CD4-positive, alpha-beta T cell treated with Interleukin-6 at 100 ng/mL for 8 hours (primary cell): Measurements from ENCODE around the gene SCG3.

Experiments
- DNase-seq: peaks from one replicate; pipeline ENCODE4 v3.0.0-alpha.2; 2020; ENCODE audit warnings: mixed read lengths, low spot score

SCG3 gene

DNA sequence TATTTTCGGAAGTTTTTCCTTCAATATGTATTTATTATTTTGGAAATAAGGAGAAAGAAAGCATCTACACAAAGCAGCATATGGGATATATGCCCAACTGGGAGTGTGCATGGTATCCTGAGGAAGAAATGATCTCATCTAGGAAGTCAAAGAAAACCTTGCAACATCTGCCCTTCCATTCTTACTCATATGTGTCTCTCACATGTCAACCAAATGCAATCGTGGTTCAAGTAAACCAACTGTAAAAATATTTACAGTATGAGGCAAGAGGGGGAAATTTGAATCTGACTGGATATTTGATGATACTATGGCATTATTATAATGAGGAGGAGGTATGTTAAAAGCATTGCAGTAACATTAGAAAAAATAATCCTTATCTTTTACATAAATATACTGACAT lies 3.2 kb upstream of the SCG3 start:
- no peak for DNase-seq

DNA sequence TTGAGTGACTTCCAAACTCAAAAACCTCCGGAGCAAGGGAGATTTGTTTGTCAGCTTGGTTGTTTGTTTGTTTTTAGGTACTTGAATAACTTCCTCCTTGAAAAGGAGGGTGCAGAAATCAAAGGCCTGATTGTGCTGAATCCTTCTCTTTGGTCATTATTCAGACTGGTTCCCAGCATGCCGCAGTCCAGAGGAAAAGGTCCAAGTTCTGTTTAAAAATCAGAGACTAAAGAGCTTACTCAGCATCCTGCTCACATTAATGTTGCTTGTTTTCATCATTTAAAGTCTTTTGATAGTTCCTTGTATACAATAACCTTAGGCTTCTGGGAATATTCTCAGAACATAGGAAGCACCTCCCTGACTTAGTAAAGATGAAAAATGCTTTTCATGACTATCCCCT lies 982 bp upstream of the SCG3 start:
- no peak for DNase-seq

DNA sequence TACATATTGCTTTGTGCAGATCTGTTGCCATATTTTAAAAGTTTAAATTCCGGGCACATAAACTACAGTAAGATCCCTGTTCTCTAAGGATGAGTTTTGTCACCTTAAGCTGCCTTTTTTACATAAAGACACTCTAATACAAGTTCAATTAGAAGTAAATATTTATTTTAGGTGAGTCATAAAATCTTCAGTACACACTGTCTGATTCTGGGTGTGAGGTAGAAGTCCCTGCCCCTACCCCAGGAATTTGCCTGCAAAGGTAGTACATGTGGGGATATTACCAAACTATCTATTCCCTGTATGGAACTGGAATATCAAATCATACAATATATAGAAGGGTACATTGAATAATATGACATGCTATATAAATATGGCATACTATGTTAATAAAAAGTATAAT lies 6.3 kb downstream of the SCG3 start:
- no peak for DNase-seq

DNA sequence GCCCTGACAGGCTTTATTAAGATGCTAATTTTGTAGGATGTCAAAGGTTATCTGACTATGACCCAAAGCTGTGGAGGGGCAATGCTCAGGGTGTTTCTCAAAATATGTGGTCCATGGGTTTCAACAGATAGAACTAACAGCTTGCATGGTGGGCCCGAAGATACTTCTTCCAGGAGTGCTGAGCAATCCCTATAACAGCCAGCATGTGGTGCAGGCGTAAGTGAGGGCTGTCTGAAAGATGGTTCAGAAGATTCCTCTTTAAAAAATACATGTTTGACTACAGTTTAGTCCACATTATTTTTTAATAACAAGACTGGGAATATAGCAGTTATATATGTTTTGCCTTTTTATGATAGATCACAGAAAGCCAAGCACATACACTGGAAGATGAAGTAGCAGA lies 7.6 kb downstream of the SCG3 start:
- no peak for DNase-seq

DNA sequence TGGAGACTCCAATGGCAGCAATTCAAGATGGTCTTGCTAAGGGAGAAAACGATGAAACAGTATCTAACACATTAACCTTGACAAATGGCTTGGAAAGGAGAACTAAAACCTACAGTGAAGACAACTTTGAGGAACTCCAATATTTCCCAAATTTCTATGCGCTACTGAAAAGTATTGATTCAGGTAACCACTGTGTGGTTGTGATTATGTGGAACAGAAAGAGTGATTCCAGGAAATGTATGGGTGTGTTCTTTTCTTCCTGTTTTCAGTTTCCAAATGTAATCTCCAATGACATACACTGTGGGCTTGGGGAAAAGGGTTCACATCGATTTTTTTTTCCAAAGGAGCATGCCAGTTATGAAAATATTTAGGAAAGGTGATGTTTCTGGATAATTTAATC lies 10.9 kb downstream of the SCG3 start:
- DNase-seq: no peak

DNA sequence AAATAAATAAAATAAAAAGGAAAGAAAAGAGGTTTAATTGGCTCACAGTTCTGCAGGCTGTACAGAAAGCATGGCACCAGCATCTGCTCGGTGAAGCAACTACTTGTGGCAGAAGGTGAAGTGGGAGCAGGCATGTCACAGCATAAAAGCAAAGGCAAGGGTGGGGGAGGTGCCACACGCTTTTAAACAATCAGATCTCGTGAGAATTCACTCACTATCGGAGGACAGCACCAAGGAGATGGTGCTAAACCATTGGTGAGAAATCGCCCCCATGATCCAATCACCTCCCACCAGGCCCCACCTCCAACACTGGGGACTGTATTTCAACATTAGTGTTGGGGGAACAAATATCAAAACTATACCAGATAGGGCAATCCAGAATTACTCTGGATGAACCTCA lies 15.3 kb downstream of the SCG3 start:
- no peak for DNase-seq

DNA sequence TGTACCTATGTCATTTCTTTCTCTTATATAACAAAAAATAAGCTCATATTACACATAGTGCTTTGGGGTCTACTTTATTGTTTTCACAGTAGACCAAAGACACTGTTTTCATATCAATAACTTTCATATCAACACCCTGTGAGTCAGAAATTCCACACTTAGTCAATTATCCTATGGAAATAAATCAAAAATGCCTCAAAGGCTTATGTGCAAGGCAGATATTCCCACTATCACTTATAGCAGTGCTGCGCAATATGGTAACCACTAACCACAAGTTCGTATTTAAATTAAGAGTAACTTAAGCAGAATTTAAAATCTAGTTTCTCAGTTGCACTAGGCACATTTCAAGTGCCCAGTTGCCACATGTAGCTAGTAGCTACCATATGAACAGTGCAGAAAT lies 15.9 kb downstream of the SCG3 start:
- no peak for DNase-seq

DNA sequence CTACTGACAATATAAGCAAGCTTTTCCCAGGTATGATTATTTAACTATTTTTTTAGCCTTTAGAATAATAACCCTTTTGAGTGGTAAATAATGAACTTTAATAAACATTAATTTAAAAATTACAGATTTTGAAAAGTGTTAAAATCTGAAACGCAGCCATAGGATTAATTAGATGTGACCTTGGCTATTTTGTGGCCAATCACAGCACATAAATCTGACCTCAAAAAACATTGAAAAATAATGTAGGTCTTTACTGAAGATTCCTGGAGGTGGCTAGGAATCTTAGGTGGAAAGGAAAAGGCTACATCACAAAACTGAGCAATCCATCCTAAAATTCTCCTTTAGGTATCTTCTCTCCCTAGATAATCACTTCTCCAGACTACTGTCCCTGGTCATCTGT lies 18.1 kb downstream of the SCG3 start:
- no peak for DNase-seq

DNA sequence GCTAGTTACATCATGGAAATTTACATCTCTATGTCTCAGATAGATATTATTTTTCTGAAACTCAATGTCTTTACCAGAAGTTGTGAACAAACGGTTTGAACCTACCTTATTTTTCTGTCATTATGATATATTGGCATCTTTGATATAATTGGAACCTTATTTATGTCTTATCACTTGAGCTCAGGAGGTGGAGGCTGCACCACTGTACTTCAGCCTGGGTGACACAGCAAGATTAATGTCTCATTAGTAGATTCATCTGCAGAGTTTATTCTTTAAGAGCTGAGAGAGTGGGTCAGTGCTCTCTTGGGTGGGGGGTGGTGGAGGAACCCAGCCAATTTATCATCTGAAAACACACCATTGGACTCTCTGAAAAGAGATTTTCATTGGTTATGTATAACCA lies 21.4 kb downstream of the SCG3 start:
- no peak for DNase-seq

DNA sequence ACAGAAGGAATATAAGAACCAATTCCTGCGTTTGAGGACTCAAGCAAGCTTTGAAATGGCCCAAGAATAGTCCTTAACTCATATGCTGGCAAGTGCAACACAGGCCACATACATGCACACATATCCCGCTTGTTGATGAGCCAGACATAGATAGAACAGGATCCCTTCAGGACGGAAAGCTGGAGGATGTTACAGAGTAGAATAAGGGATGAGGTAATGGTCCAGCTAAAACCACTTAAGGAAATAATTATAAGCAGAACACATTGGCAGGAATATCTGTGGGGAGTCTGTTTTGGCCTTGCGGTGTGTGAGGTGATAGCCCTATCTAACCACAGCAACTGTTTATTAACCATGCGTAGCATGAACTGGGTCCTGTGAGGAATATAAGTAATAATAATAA lies 25.0 kb downstream of the SCG3 start:
- DNase-seq: no peak

DNA sequence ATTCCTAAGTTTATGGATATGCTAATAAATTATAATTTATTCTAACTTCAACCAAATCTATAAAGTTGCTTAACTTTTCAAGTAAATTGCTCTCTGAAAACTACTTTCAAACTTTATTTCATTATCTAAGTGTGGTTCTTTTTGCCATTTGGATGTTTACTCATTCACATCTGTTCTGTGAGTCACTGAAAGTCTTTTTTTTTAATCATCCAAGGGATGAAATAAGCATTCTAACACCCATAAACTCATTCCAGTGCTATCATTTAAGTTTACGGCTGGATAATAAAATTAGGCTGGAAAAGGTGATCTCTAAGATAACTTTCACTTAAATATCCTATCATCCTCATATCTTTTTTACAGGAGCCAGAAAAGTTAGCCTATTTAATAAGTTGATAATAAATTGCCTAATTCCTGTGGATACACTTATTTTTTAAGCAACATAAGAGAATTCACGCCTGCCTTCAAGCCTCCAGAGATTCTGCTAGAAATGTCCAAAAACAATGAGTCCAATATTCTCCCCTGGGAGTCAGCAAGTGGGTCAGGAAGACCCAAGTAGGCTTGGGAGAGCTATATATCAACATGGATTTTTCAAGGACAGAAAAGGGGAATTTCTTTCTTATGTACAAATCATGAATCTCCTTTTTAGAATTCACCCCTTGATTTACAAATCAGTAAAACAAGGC lies 25.8 kb downstream of the SCG3 start:
- no peak for DNase-seq

DNA sequence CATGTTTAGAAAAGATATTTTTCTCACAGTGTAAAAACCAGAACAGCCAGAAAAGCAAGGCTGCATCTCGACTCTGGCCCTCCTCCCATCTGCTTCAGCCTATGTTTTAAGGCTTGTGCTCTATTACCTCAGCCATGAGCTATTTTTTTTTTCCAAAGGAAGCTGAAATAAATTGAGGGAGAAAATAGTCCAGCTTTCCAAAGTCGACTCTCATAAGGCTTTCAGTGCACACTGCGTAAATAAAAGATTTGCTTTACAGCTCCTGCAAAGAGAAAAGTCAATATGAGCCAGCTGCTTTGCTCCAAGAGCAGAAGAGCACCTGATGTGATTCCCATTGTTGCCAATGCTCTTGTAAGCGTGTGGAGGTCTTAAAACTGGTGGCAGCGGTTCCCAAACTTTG lies 26.7 kb downstream of the SCG3 start:
- no peak for DNase-seq

DNA sequence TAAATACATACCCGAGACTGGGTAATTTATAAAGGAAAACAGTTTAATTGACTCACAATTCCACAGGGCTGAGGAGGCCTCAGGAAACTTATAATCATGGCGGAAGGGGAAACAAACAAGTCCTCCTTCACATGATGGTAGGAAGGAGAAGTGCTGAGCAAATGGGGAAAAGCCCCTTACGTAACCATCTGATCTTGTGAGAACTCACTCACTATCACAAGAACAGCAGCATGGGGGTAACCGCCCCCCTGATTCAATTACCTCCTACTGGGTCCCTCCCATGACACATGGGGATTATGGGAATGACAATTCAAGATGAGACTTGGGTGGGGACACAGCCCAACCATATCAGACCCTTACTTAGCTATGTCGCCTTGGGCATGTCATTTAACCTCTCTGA lies 27.7 kb downstream of the SCG3 start:
- no peak for DNase-seq

DNA sequence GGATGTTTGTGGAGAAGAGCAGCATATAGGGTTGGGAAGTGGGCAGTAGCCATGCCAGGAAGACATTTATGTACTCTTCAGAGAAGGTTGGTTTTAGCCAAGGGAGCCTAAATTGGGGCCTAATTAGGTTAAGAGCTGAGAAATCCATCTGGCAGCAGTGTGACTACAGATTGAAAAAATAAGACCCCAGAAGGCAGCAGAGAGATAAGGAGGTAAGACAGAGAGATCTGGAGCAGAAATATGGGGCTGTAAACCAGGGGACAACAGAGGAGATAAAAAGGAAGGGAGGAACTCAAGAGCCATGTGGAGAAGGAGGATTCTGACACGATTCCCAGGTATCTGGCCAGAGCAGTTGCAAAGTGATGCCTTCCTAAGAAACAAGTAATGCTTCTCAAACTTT lies 32.9 kb downstream of the SCG3 start:
- no peak for DNase-seq

DNA sequence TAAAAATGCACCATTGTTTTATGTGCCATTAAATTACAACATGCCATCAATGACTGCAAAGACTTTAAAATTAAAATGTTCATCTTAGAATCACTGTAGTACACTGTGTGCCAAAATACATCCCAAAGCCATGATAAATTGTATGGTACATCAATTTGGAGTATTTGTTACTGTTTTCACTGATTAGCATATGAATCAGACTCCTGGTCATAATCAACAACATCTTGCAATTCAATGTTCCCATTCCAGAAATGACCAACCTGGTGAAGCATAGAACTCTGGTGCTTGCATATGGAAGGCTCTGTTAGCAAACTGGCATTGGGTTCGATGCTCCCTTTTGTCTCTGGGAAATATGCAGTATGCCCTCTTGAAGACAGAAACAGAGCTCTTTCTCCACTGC lies 33.6 kb downstream of the SCG3 start:
- no peak for DNase-seq

DNA sequence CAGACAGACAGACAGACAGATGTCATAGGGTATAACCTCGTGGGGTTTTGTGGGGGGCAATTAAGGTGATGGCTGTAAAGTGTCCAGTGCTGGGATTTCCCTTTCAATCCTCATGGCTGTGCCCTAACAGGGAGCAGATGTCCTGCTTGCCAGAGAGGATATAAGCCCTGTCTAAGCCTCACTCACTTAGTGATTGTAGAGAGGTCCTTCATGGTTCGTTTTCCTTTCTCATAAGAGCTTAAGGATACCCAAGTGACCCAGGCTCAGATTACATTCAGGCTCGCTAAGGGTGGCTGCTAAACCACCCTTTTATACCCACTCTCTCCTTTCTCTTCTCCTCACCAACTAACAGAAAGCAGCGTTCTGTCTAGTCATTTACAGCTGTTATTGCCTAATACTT lies 36.9 kb downstream of the SCG3 start:
- no peak for DNase-seq

DNA sequence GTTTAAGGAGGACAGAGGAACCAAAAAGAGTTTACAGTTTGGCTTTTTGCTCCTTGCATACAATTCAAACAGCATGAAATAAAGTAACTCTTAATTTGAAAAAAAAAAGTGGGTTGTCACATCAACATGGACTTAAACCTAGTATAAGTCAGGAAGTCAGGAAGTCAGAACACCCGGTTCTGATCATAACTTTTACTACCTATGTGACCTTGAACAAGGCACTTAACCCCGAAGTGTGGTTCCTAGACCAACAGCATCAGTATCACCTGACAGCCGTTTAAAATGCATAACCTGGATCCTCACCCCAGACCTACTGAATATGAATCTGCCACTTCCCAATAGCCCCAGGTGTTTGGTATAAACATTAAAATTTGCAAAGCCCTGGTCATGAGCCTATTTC lies 37.4 kb downstream of the SCG3 start:
- DNase-seq: no peak

DNA sequence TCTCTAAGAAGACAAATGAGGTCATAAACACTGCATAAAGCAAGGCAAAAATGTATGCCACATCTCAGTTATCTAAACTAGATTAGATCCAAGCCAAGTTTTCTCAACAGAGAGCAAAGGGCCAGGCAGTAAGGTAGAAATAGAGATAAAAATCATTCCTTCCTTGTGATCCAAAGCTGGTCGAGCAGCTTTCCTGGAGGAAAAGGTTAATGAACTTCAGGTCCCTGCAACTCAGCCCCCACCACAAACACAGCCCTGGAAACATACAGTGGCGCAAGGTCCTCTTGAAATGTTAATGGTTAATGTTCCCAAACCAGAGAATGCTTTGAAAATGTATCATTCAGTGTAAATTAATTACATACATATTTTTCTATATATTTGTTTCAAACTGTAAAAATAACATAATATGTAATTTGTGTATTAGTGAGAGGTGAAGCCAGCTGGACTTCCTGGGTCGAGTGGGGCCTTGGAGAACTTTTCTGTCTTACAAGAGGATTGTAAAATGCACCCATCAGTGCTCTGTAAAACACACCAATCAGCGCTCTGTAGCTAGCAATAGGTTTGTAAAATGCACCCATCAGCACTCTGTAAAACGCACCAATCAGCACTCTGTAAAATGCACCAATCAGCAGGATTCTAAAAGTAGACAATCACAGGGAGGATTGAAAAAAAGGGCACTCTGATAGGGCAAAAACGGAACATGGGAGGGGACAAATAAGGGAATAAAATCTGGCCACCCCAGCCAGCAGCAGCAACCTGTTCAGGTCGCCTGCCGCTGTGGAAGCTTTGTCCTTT lies 39.1 kb downstream of the SCG3 start:
- DNase-seq: no peak

DNA sequence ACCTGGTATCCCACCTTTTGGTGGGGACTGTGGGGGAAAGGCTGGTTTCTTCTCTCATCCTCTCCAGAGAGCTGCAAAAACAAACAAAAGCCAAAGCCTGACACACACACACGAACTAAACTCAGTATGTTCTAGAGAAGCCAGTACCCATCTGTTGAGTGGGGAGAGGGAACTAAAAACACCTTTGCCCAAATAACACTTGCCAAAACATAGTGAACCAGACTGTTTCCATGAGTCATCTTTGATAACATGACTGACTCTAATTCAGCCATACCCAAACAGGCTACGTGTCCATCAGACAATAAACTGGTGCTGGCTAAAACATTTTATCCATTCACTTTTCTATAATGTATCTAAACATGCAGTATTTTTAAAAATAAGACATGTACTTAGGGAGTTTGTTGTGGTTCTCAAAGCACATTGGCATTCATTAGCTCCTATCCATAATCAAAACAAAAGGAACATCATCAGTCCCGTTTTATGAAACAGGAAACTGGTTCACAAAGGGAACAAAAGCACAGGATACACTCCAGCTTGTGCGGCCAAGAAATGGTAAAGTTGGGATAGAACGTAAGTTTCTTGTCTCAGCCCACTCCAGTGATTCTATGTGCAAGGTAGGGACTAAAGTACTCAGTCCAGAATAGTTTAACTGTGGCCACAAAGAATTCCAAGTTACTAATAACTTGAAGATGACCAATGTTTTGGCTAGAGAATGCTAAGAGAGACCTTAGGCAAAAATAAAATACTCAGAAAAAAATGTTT lies 40.1 kb downstream of the SCG3 start:
- DNase-seq: no peak

DNA sequence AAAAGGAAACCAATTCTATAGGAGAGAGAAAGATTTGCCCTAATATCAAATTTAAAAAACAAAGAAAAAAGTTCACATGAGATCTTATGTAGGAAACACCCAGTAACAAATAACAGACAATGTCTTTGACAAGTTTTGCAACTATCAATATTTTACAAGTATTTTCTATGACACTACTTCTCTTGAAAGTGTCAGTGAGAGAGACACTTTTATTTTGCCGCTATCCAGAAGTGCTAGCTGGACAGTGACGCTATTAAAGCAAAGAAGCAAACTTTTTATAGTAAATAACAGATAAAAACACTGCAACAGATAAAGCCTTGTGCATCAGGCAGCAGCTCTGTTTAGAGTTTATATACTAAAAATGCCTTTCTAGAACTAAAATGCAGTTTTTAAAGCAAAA lies 42.9 kb downstream of the SCG3 start:
- DNase-seq: no peak

DNA sequence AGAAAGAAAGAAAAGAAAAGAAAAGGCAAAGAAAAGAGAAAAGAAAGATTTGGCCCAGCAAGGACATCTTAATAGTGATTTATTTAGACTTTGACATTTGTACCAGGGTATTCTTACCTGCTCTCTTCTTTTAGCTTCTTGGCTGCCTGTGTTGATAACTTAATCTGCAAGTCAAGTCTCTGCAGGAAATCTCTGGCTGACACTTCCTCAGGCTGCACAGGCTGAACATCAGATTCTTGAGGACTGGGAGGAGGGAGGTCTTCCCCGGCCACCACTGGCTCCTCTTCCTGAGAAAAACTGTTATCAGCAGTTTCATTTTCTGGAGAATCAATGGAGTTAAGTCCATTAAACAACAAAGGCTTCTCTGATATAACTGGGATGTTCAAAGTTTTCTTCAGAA lies 43.4 kb downstream of the SCG3 start:
- no peak for DNase-seq

DNA sequence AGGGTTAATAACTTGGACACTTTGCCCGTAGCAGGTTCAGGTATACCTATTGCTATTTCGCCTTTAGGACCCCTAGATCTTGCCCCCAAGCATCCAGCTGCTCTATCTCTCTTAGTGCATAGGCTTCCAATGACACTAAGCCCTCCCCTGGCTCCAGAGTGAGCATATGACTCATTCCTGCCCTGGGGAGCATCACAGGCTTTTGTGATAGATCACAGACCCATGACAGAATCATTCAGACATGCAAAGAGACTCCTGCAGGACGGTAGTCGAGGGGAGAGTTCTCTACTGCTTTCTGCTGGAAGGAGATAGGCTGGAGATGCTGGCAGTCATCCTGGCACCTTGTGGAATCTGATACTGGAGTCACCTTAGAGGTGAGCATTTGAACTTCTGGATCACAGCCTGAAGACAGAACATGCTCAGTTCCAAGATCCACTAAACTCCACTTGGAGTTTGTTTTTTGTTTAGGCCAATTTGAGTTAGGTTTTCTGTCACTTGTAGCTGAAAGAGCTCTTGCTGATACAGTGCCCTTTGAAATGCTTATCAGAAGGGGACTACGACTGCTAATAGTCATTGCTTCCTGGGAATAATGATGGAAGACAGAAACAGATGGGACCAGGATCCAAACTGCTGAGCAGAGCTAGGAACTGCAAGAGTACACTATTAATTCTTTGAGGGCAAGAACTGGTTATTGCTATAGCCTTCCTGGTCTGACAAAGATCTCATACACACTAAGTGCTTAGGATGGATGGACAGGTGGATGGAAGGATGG lies 45.2 kb downstream of the SCG3 start:
- DNase-seq: peak; percentile 20
